ENCODE results near the gene SOX6. TPM values are rescaled to one million over a fixed set of nuclear protein-coding genes. Genes with fewer than 3 reads are reported as not detected.
"Not testable (repeated sequence)": the region's sequence is repeated elsewhere in the genome, so short reads cannot be mapped to it uniquely, and the experiment has no call there.

Gene SOX6
- polyA plus RNA-seq, 1 donor from 2014 or later, result 2.2 TPM

DNA sequence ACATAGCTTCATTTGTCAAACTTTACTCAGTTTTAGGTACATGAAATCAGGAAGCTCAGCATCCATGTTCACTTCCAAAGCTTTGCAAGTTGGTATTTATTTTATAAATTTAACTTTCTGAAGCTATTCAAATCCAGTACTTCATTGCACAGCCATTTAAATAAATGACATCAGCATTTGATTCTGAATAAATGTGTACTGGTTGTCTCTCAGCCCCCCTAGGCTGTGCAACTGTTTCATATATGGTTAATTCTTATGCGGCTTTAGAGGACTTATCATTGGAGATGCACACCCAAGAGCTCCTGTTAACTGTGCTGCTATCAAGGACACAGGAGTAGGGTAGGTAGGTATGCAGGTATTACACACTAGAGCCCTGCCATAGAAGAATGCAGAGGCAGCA is 325.1 kb downstream of the SOX6 start:
- Histone ChIP-seq H3K27me3 (ENCODE audit: insufficient read depth, low read depth, low read length) (no peaks in the 10 kb centered on the region), H3K9ac (ENCODE audit: low read length) (no peak overlapping the region), H3K4me2 (ENCODE audit: low read length) (no peak overlapping the region), H3K27ac (ENCODE audit: low read length) (no peak overlapping the region), H2AFZ (ENCODE audit: low read depth, low read length) (no peak overlapping the region), H3K36me3 (ENCODE audit: insufficient read depth, low read length) (no peaks in the 10 kb centered on the region), H3K9me3 (ENCODE audit: low read length) (no peaks in the 10 kb centered on the region), H3K4me3 (ENCODE audit: low read length) (no peak overlapping the region), H3F3A (ENCODE audit: insufficient read depth, low read length, poor library complexity, severe bottlenecking) (no peaks in the 10 kb centered on the region), H3K9me2 (ENCODE audit: insufficient read depth, low read length) (no peaks in the 10 kb centered on the region), H3K79me2 (replicated peaks; ENCODE audit: insufficient read depth, low read length) (no peaks in the 10 kb centered on the region), H4K20me1 (ENCODE audit: insufficient read depth) (no peaks in the 10 kb centered on the region)
- no peak for TF ChIP-seq SMC3 (conservative IDR thresholded peaks at IDR 0.05; ENCODE audit: poor library complexity)
- TF ChIP-seq MXI1 (conservative IDR thresholded peaks at IDR 0.05; ENCODE audit: poor library complexity, severe bottlenecking), result no peak
- TF ChIP-seq POLR2AphosphoS5 (IDR thresholded peaks at IDR 0.05), result no peak

DNA sequence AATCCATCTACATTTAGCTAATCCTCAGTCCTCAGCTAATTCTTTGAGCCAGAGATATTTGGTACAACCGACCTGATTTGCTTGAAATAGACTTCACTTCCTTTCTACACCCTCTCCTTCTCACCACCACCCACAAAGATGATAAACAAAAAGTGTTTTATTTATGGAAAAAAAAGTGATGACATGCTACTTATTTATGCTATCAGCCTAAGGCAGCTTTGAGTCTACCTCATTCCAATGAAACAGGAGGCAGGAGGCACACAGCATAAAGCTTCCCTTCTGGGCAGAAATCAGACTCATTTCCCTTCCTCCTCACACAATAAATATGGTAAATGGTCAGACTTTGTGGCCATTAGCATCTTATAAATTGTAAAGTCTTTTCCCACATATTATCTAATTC is 325.7 kb downstream of the SOX6 start:
- TF ChIP-seq EP300 (conservative IDR thresholded peaks at IDR 0.05; ENCODE audit: poor library complexity, severe bottlenecking) (no peak), SMC3 (conservative IDR thresholded peaks at IDR 0.05; ENCODE audit: poor library complexity) (no peak), TAF1 (IDR thresholded peaks at IDR 0.05; ENCODE audit: low read depth) (no peak), MXI1 (conservative IDR thresholded peaks at IDR 0.05; ENCODE audit: poor library complexity, severe bottlenecking) (no peak), RAD21 (conservative IDR thresholded peaks at IDR 0.05) (no peak), POLR2AphosphoS5 (IDR thresholded peaks at IDR 0.05) (no peak), EZH2 (IDR thresholded peaks at IDR 0.05; ENCODE audit: borderline replicate concordance, insufficient read depth, low read length, poor library complexity, severe bottlenecking) (no peak)
- TF ChIP-seq, protein P1, sequence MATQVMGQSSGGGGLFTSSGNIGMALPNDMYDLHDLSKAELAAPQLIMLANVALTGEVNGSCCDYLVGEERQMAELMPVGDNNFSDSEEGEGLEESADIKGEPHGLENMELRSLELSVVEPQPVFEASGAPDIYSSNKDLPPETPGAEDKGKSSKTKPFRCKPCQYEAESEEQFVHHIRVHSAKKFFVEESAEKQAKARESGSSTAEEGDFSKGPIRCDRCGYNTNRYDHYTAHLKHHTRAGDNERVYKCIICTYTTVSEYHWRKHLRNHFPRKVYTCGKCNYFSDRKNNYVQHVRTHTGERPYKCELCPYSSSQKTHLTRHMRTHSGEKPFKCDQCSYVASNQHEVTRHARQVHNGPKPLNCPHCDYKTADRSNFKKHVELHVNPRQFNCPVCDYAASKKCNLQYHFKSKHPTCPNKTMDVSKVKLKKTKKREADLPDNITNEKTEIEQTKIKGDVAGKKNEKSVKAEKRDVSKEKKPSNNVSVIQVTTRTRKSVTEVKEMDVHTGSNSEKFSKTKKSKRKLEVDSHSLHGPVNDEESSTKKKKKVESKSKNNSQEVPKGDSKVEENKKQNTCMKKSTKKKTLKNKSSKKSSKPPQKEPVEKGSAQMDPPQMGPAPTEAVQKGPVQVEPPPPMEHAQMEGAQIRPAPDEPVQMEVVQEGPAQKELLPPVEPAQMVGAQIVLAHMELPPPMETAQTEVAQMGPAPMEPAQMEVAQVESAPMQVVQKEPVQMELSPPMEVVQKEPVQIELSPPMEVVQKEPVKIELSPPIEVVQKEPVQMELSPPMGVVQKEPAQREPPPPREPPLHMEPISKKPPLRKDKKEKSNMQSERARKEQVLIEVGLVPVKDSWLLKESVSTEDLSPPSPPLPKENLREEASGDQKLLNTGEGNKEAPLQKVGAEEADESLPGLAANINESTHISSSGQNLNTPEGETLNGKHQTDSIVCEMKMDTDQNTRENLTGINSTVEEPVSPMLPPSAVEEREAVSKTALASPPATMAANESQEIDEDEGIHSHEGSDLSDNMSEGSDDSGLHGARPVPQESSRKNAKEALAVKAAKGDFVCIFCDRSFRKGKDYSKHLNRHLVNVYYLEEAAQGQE (IDR thresholded peaks at IDR 0.05; ENCODE audit: borderline replicate concordance), result no peak
- TF ChIP-seq, protein P2, sequence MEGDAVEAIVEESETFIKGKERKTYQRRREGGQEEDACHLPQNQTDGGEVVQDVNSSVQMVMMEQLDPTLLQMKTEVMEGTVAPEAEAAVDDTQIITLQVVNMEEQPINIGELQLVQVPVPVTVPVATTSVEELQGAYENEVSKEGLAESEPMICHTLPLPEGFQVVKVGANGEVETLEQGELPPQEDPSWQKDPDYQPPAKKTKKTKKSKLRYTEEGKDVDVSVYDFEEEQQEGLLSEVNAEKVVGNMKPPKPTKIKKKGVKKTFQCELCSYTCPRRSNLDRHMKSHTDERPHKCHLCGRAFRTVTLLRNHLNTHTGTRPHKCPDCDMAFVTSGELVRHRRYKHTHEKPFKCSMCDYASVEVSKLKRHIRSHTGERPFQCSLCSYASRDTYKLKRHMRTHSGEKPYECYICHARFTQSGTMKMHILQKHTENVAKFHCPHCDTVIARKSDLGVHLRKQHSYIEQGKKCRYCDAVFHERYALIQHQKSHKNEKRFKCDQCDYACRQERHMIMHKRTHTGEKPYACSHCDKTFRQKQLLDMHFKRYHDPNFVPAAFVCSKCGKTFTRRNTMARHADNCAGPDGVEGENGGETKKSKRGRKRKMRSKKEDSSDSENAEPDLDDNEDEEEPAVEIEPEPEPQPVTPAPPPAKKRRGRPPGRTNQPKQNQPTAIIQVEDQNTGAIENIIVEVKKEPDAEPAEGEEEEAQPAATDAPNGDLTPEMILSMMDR (IDR thresholded peaks at IDR 0.05; ENCODE audit: poor library complexity, severe bottlenecking), result no peak
- Histone ChIP-seq H3K9me3 (ENCODE audit: low read length) (no peaks in the 10 kb centered on the region), H2AFZ (ENCODE audit: low read depth, low read length) (no peak overlapping the region), H3K9me2 (ENCODE audit: insufficient read depth, low read length) (no peaks in the 10 kb centered on the region), H3K9ac (ENCODE audit: low read length) (no peak overlapping the region), H3K4me2 (ENCODE audit: low read length) (no peak overlapping the region), H3K27ac (ENCODE audit: low read length) (no peak overlapping the region), H3K36me3 (ENCODE audit: insufficient read depth, low read length) (no peaks in the 10 kb centered on the region), H4K20me1 (ENCODE audit: insufficient read depth) (no peaks in the 10 kb centered on the region), H3K27me3 (ENCODE audit: insufficient read depth, low read depth, low read length) (no peaks in the 10 kb centered on the region), H3K4me3 (ENCODE audit: low read length) (no peak overlapping the region), H3K79me2 (replicated peaks; ENCODE audit: insufficient read depth, low read length) (no peaks in the 10 kb centered on the region), H3F3A (ENCODE audit: insufficient read depth, low read length, poor library complexity, severe bottlenecking) (no peaks in the 10 kb centered on the region)

DNA sequence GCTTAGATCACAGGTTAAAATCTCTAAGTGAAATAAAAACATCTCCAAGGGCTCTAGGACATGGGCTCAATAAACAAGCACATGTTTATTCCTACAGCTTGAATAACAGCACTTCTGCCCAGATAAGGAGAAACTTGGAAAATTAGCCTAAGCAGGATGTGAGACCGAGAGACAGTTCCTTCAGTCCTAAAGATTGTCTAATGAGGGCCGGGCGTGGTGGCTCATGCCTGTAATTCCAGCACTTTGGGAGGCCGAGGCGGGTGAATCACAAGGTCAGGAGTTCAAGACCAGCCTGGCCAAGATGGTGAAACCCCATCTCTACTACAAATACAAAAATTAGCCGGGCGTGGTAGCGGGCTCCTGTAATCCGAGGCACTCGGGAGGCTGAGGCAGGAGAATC is 327.2 kb downstream of the SOX6 start:
- not testable (repeated sequence) for H3K9ac ChIP-seq (ENCODE audit: low read length); H3K4me3 ChIP-seq (ENCODE audit: low read length); H3K79me2 ChIP-seq (replicated peaks; ENCODE audit: insufficient read depth, low read length); H3K9me2 ChIP-seq (ENCODE audit: insufficient read depth, low read length); H2AFZ ChIP-seq (ENCODE audit: low read depth, low read length); H3K27ac ChIP-seq (ENCODE audit: low read length); H3K9me3 ChIP-seq (ENCODE audit: low read length); H3K27me3 ChIP-seq (ENCODE audit: insufficient read depth, low read depth, low read length); H3F3A ChIP-seq (ENCODE audit: insufficient read depth, low read length, poor library complexity, severe bottlenecking); H3K4me2 ChIP-seq (ENCODE audit: low read length); H3K36me3 ChIP-seq (ENCODE audit: insufficient read depth, low read length); H4K20me1 ChIP-seq (ENCODE audit: insufficient read depth)
